ENCODE results near the gene SCYGR5.

The SCYGR5 gene

GRCh38 chr2:227653419-227653818, 13.2 kb upstream of the SCYGR5 start:
- TF ChIP-seq CTCF (IDR thresholded peaks at IDR 0.05; ENCODE audit: low read length) (no peak), EZH2 (IDR thresholded peaks at IDR 0.05; ENCODE audit: borderline replicate concordance, low read length) (no peak)
- peaks cover 5% of the 10 kb centered on the region; the same call in 1 of the 2 replicates for H3K27me3 ChIP-seq (ENCODE audit: insufficient read depth, low read length)
- H3K4me1 ChIP-seq (ENCODE audit: insufficient read depth, low read length, severe bottlenecking): no peaks in the 10 kb centered on the region
- no peaks in the 10 kb centered on the region for H3K79me2 ChIP-seq (ENCODE audit: insufficient read depth, low read length)
- H3K9ac ChIP-seq (ENCODE audit: low read length): no peak overlapping the region
- no peak overlapping the region for H2AFZ ChIP-seq (ENCODE audit: low read length)
- H3K27ac ChIP-seq (ENCODE audit: low read depth, low read length, poor library complexity, severe bottlenecking): no peak overlapping the region
- no peaks in the 10 kb centered on the region for H3K36me3 ChIP-seq (ENCODE audit: insufficient read depth, low read length)
- H4K20me1 ChIP-seq (ENCODE audit: insufficient read depth, low read length): no peaks in the 10 kb centered on the region
- H3K4me2 ChIP-seq (ENCODE audit: low read length): no peak overlapping the region
- no peak overlapping the region for H3K4me3 ChIP-seq (ENCODE audit: low read depth, low read length, poor library complexity, severe bottlenecking)
- no peaks in the 10 kb centered on the region for H3F3A ChIP-seq (ENCODE audit: insufficient read depth, low read length)
- no peaks in the 10 kb centered on the region for H3K9me3 ChIP-seq (ENCODE audit: low read length)
- H3K9me2 ChIP-seq (ENCODE audit: low read depth, low read length): no peaks in the 10 kb centered on the region

GRCh38 chr2:227654426-227654825, 12.2 kb upstream of the SCYGR5 start:
- no peak for TF ChIP-seq EZH2 (IDR thresholded peaks at IDR 0.05; ENCODE audit: borderline replicate concordance, low read length)
- TF ChIP-seq CTCF (IDR thresholded peaks at IDR 0.05; ENCODE audit: low read length): no peak
- no peak overlapping the region for H3K4me2 ChIP-seq (ENCODE audit: low read length)
- no peaks in the 10 kb centered on the region for H3K9me3 ChIP-seq (ENCODE audit: low read length)
- no peak overlapping the region for H3K9ac ChIP-seq (ENCODE audit: low read length)
- H3K27me3 ChIP-seq (ENCODE audit: insufficient read depth, low read length): peaks cover 5% of the 10 kb centered on the region; the same call in 1 of the 2 replicates
- H4K20me1 ChIP-seq (ENCODE audit: insufficient read depth, low read length): no peaks in the 10 kb centered on the region
- no peaks in the 10 kb centered on the region for H3K79me2 ChIP-seq (ENCODE audit: insufficient read depth, low read length)
- H3F3A ChIP-seq (ENCODE audit: insufficient read depth, low read length): no peaks in the 10 kb centered on the region
- no peaks in the 10 kb centered on the region for H3K9me2 ChIP-seq (ENCODE audit: low read depth, low read length)
- no peak overlapping the region for H3K4me3 ChIP-seq (ENCODE audit: low read depth, low read length, poor library complexity, severe bottlenecking)
- H3K4me1 ChIP-seq (ENCODE audit: insufficient read depth, low read length, severe bottlenecking): no peaks in the 10 kb centered on the region
- no peak overlapping the region for H2AFZ ChIP-seq (ENCODE audit: low read length)
- no peaks in the 10 kb centered on the region for H3K36me3 ChIP-seq (ENCODE audit: insufficient read depth, low read length)
- no peak overlapping the region for H3K27ac ChIP-seq (ENCODE audit: low read depth, low read length, poor library complexity, severe bottlenecking)

- no peak overlapping the region for H2AFZ ChIP-seq (ENCODE audit: low read length)
- H3K9me3 ChIP-seq (ENCODE audit: low read length): no peaks in the 10 kb centered on the region
- no peaks in the 10 kb centered on the region for H3K9me2 ChIP-seq (ENCODE audit: low read depth, low read length)
- H3K36me3 ChIP-seq (ENCODE audit: insufficient read depth, low read length): no peaks in the 10 kb centered on the region
- H3K4me3 ChIP-seq (ENCODE audit: low read depth, low read length, poor library complexity, severe bottlenecking): no peak overlapping the region
- H3F3A ChIP-seq (ENCODE audit: insufficient read depth, low read length): no peaks in the 10 kb centered on the region
- no peaks in the 10 kb centered on the region for H3K4me1 ChIP-seq (ENCODE audit: insufficient read depth, low read length, severe bottlenecking)
- peaks cover 5% of the 10 kb centered on the region; the same call in 1 of the 2 replicates for H3K27me3 ChIP-seq (ENCODE audit: insufficient read depth, low read length)
- no peak overlapping the region for H3K4me2 ChIP-seq (ENCODE audit: low read length)
- no peak overlapping the region for H3K9ac ChIP-seq (ENCODE audit: low read length)
- TF ChIP-seq EZH2 (IDR thresholded peaks at IDR 0.05; ENCODE audit: borderline replicate concordance, low read length): no peak
- no peak for TF ChIP-seq CTCF (IDR thresholded peaks at IDR 0.05; ENCODE audit: low read length)
- H3K27ac ChIP-seq (ENCODE audit: low read depth, low read length, poor library complexity, severe bottlenecking): no peak overlapping the region
- no peaks in the 10 kb centered on the region for H3K79me2 ChIP-seq (ENCODE audit: insufficient read depth, low read length)
- H4K20me1 ChIP-seq (ENCODE audit: insufficient read depth, low read length): no peaks in the 10 kb centered on the region
Observed at GRCh38 chr2:227655454-227655853, 11.2 kb upstream of the SCYGR5 start.

Data from OCI-LY1 (cell line).